ENCODE data around the gene CEP112.

Gene CEP112

DNA sequence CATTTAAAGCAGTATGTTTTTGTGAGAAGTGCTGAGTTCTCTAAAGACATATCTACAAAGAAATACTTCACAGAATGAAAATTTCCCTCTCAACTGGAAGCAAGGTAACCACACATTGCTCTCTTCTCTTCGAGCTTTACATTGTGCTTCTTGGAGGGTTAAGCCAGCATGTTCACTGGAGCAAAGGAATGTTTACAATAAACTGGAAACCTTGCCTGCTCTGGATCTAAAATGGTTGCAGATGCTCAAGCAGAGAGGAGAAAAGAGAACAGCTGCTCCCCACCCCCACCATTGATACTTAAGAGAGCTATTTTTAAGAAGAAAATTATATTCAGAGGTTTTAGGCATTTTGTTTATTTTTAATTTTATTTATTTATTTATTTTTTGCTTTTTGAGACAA is 213.1 kb downstream of the CEP112 start:
- Mint-ChIP-seq H3K27ac (no peak overlapping the region), H3K9me3 (ENCODE audit: low read depth) (no peaks in the 10 kb centered on the region), H3K4me3 (no peak overlapping the region), H3K27me3 (peaks cover 3% of the 10 kb centered on the region), H3K4me1 (ENCODE audit: low read depth) (no peaks in the 10 kb centered on the region), H3K36me3 (peaks cover 2% of the 10 kb centered on the region)

DNA sequence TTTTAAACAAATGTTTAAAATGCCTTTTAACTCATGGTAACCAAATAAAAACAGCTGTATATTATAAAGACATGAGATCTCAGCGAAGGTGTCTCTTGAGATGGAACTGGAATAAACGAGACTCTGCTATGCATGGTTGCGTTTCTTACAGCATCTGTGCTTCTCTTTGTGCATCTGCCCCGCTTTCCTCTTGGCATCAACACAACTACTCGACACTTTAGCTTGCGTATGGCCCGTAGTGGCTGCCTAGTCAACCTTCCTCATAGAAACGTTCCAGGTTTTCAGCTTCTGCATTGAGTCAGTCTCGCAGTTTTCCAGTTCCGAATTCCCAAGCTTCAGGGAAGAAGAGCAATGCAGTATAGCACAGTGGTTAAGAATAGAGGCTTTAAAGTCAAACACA is 214.9 kb downstream of the CEP112 start:
- peaks cover 8% of the 10 kb centered on the region for H3K27me3 Mint-ChIP-seq
- H3K9me3 Mint-ChIP-seq (ENCODE audit: low read depth): no peaks in the 10 kb centered on the region
- no peak overlapping the region for H3K27ac Mint-ChIP-seq
- no peak overlapping the region for H3K4me3 Mint-ChIP-seq
- no peaks in the 10 kb centered on the region for H3K4me1 Mint-ChIP-seq (ENCODE audit: low read depth)
- H3K36me3 Mint-ChIP-seq: no peaks in the 10 kb centered on the region

DNA sequence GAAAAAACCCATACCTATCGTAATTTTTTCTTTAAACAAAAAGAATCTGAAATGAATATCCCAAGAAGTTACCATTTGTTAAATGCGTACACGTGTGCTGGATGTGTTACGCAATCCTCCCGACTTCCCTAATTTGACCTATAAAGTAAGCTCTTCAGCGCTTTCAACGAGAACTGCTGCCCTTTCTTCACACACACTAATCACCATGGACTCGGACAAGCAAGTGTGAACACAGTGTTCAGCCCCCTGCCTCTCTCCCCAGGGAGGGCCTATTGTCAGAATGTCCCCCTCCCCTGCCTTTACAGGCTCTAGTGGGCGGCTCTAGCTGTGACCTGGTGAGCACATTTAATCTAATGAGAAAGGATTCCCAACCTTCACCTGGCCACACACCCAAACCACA is 216.1 kb downstream of the CEP112 start:
- no peaks in the 10 kb centered on the region for H3K36me3 Mint-ChIP-seq
- peaks cover 8% of the 10 kb centered on the region for H3K27me3 Mint-ChIP-seq
- no peaks in the 10 kb centered on the region for H3K4me1 Mint-ChIP-seq (ENCODE audit: low read depth)
- H3K27ac Mint-ChIP-seq: no peak overlapping the region
- H3K4me3 Mint-ChIP-seq: no peak overlapping the region
- H3K9me3 Mint-ChIP-seq (ENCODE audit: low read depth): no peaks in the 10 kb centered on the region

DNA sequence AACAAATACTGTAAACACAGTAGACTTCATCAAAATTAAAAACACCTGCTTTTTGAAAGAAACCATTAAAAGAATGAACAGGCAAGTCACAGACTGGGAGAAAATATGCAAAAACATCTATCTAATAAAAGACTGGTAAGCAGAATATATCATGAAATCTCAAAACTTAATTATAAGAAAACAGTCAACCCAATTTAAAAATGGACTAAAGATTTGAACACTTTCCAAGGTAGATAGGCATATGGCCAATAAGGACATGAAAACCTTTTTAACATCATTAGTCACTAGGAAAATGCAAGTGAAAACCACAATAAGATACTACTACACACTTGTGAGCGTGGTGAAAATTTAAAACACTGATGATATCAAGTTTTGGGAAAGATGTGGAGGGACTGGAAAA is 218.7 kb downstream of the CEP112 start:
- H3K4me1 Mint-ChIP-seq (ENCODE audit: low read depth): no peaks in the 10 kb centered on the region
- no peaks in the 10 kb centered on the region for H3K9me3 Mint-ChIP-seq (ENCODE audit: low read depth)
- H3K27me3 Mint-ChIP-seq: peaks cover 8% of the 10 kb centered on the region
- H3K36me3 Mint-ChIP-seq: no peaks in the 10 kb centered on the region
- no peak overlapping the region for H3K4me3 Mint-ChIP-seq
- H3K27ac Mint-ChIP-seq: no peak overlapping the region

DNA sequence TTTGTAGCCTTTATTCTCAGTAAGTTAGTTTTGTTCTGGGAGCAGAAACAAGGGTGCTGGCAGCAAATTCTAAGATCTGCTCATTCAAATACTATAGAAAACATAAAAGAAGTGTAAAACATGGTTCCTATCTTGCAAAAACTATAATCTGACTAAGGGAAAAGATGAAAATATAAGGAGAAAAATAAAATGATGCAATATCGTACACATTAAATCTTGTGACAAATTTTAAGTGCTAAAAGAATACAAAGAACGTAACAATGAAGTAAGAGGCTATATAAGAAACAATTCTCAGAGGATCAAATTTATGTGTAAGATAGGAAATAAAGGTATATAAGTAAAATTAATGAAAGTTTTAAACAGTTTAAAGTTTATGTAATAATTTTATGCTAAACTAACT is 224.6 kb downstream of the CEP112 start:
- Mint-ChIP-seq H3K4me3 (no peak overlapping the region), H3K27ac (no peak overlapping the region), H3K4me1 (ENCODE audit: low read depth) (no peaks in the 10 kb centered on the region), H3K9me3 (ENCODE audit: low read depth) (peaks cover 6% of the 10 kb centered on the region), H3K36me3 (peaks cover 4% of the 10 kb centered on the region), H3K27me3 (no peaks in the 10 kb centered on the region)

DNA sequence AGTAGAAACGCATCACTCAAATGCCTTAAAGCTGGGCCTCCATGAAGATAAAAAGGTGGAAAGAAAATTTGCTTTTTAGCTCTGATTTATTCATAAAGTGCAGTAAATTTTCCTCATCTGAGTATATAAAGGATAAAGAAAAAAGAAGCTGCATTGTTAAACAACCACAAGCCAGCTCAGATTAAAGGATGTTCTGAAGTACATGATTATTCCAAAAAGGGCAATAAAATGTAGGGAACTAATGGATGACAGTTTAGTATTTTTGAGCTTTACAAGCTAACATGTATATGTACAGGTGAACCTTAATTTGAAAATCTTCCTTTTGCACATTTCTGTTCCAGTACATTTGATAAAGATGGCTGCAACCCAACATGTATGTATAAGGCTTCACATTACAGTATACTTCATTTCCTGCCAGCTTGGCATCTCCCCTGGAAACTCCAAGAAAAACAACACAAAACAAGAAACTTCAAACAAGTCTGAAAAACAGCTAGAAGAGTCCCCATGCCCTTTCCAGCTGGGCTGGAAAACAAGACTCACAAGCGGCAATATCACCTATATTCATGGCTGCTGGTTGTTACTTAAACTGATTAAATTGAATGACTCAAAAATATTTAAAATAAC is 225.7 kb downstream of the CEP112 start:
- H3K4me1 Mint-ChIP-seq (ENCODE audit: low read depth): no peaks in the 10 kb centered on the region
- no peak overlapping the region for H3K4me3 Mint-ChIP-seq
- H3K36me3 Mint-ChIP-seq: peaks cover 4% of the 10 kb centered on the region
- H3K27me3 Mint-ChIP-seq: no peaks in the 10 kb centered on the region
- H3K9me3 Mint-ChIP-seq (ENCODE audit: low read depth): peaks cover 6% of the 10 kb centered on the region
- no peak overlapping the region for H3K27ac Mint-ChIP-seq

DNA sequence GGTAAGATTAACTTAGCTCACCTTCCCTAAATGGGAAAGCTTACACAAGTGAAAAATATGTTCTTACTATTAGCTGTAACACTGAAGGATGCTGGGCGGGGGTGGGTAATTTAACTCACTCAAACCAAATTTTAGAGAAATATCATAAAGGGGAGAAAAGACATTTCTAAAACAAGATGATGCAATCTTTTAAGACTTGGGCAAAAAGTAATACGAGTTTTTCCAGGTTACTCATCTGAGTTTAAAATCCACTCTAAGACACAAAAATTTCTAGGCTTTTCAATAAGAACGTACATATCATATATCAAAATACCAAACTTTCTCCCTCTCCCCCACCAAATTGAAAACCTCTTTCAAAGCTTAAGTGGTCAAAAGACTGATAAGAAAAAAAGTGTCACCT is 228.8 kb downstream of the CEP112 start:
- Mint-ChIP-seq H3K4me1 (ENCODE audit: low read depth) (no peaks in the 10 kb centered on the region), H3K9me3 (ENCODE audit: low read depth) (peaks cover 6% of the 10 kb centered on the region), H3K4me3 (no peak overlapping the region), H3K36me3 (peaks cover 4% of the 10 kb centered on the region), H3K27ac (no peak overlapping the region), H3K27me3 (no peaks in the 10 kb centered on the region)

DNA sequence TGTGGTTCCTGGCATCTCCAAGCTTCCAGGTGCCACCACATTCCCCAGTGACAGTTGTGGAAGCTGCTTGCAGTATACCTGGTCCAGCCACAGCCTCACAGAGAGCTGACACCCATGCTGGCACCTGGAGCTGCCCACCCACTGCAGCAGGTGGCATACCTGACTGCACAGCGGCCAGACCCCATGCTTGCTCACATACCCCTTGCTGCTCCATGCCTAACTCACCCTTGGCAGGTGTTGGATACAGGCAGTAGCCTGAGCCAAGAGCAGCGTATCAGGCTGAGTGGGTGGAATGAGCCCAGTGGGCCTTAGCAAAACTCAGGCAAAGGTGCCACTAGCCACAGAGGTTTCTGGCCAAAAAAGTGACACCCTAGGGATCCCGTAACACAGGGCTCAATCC is 232.3 kb downstream of the CEP112 start:
- H3K27ac Mint-ChIP-seq: no peak overlapping the region
- H3K4me3 Mint-ChIP-seq: no peak overlapping the region
- no peaks in the 10 kb centered on the region for H3K27me3 Mint-ChIP-seq
- peaks cover 6% of the 10 kb centered on the region for H3K9me3 Mint-ChIP-seq (ENCODE audit: low read depth)
- no peaks in the 10 kb centered on the region for H3K36me3 Mint-ChIP-seq
- H3K4me1 Mint-ChIP-seq (ENCODE audit: low read depth): no peaks in the 10 kb centered on the region

DNA sequence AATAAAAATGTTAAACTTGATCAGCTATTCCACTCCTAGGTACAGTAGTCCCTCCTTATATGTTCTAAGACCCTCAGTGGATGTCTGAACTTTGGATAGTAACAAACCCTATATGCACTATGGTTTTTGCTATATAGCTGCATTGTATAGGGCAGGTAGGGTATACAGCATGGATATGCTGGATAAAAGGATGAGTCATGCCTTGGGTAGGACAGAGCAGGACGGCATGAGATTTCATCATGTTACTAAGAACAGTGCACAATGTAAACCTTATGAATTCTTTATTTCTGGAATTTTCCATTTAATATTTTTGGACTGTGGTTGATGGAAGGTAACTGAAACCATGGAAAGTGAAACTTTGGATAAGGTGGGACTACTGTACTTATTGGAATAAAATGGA is 235.1 kb downstream of the CEP112 start:
- Mint-ChIP-seq H3K4me1 (ENCODE audit: low read depth) (no peaks in the 10 kb centered on the region), H3K9me3 (ENCODE audit: low read depth) (peaks cover 8% of the 10 kb centered on the region)

DNA sequence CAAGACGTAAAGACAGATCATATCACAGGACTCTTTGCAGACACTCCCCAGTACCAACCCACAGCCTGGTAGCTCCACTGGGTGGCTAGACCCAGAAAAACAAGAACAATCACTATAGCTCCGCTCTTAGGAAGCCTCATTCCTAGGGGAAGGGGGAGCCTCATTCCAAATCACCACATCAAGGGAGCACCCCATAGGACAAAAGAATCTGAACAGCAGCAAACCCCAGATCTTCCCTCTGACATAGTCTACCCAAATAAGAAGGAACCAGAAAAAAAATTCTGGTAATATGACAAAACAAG is 237.8 kb downstream of the CEP112 start:
- Mint-ChIP-seq H3K36me3 (peaks cover 9% of the 10 kb centered on the region), H3K4me1 (ENCODE audit: low read depth) (no peaks in the 10 kb centered on the region), H3K27ac (no peak overlapping the region)

More for the DNA sequence above, 235.1 kb downstream of the CEP112 start:
- Mint-ChIP-seq H3K27me3 (no peaks in the 10 kb centered on the region), H3K36me3 (peaks cover 9% of the 10 kb centered on the region), H3K27ac (no peak overlapping the region), H3K4me3 (no peak overlapping the region)

DNA sequence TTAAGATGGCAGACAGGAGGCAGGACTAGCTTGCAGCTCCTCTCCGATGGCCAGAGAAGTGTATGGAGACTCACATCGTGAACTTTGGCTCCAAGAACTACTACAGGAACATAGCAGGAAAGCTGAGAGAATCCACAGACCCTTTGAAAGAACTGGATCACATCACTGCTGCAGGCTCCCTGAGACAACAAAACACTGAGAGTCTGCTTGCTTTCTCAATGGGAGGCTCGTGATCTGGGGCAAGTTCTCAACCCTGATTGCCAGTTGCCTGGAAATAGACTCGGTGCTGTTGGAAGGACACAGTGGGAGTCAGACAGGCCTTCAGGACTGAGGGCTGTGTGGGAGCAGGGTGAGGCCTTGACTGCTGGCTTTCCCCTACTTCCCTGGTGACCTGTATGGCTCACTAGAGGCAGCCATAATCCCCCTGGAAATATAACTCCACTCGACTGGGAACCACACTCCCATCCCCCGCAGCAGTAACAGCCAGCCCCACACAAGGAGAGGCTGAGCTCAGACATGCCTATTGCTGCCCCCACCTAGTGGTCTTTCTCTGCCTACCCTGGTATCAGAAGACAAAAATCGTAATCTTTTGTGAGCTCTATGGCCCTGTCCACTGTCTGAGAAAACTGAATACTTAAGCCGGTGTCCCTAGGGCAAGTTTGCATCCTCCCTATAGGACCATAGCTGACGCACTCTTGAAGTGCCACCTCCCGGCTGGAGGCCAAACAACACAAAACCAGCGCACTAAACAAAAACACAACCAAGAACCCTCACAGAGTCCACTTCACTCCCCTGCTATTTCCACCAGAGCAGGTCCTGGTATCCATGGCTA is 238.4 kb downstream of the CEP112 start:
- peaks cover 8% of the 10 kb centered on the region for H3K9me3 Mint-ChIP-seq (ENCODE audit: low read depth)
- no peak overlapping the region for H3K27ac Mint-ChIP-seq
- H3K4me3 Mint-ChIP-seq: no peak overlapping the region
- no peaks in the 10 kb centered on the region for H3K4me1 Mint-ChIP-seq (ENCODE audit: low read depth)
- H3K27me3 Mint-ChIP-seq: no peaks in the 10 kb centered on the region
- H3K36me3 Mint-ChIP-seq: peaks cover 9% of the 10 kb centered on the region

More for the DNA sequence above, 237.8 kb downstream of the CEP112 start:
- Mint-ChIP-seq H3K27me3 (no peaks in the 10 kb centered on the region), H3K4me3 (no peak overlapping the region), H3K9me3 (ENCODE audit: low read depth) (peaks cover 8% of the 10 kb centered on the region)

DNA sequence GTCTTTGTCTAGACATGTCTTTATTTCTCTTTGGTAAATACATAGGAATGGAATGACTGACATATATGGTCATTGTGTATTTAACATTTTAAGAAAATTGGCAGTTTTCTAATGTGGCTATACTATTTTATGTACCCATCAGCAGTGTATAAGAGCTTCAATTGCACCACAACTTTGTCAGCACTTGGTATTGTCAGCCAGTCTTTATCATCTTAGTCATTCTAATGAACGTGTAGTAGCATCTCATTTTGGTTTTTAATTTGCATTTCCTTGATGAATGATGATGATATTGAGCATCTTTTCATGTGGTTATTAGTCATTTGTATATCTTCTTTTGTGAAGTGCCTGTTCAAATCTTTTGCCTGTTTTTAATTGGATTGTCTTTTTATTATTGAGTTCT is 239.3 kb downstream of the CEP112 start:
- Mint-ChIP-seq H3K27ac (no peak overlapping the region), H3K4me1 (ENCODE audit: low read depth) (no peaks in the 10 kb centered on the region), H3K36me3 (peaks cover 9% of the 10 kb centered on the region), H3K9me3 (ENCODE audit: low read depth) (peaks cover 8% of the 10 kb centered on the region), H3K4me3 (no peak overlapping the region), H3K27me3 (no peaks in the 10 kb centered on the region)

DNA sequence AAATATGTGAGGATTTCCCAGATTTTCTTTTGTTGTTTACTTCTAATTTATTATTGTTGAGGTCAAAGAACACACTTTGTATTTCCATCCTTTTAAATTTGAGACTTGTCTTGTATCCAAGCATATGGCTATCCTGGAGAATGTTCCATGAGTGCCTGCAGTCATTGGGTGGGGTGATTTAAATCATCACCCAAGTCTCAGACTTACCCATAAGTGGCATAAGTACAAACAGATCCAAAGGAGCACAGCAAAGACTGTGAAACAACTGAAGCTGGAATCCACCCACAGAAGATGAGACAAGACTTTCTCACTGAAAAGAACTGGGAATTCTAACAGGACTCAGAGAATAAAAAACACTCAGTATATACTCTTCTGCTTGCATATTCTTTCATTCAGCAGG is 239.9 kb downstream of the CEP112 start:
- no peaks in the 10 kb centered on the region for H3K4me1 Mint-ChIP-seq (ENCODE audit: low read depth)
- H3K36me3 Mint-ChIP-seq: peaks cover 9% of the 10 kb centered on the region
- no peak overlapping the region for H3K4me3 Mint-ChIP-seq

DNA sequence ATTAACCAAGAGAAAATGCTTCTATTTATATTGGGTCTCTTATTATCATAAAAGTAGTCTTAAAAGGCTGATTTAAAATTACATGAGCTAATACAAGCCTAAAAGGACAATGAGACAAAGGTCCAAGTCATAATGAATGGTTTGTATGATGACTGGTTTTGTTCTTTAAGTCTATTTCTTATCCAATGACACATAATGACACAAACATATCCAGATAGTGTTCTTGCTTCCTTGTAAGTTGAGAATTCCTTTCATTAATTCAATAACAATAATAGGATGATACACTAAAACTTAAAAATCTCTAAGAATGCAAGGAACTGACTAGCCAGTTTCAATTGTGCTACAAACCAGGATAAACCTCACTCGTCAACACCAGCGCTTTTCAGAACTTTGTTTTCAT is 244.1 kb downstream of the CEP112 start:
- Mint-ChIP-seq H3K36me3 (peaks cover 5% of the 10 kb centered on the region), H3K27ac (no peak overlapping the region), H3K4me3 (no peak overlapping the region), H3K9me3 (ENCODE audit: low read depth) (peaks cover 5% of the 10 kb centered on the region), H3K27me3 (peaks cover 1% of the 10 kb centered on the region), H3K4me1 (ENCODE audit: low read depth) (no peaks in the 10 kb centered on the region)

More for the DNA sequence above, 239.9 kb downstream of the CEP112 start:
- Mint-ChIP-seq H3K9me3 (ENCODE audit: low read depth) (peaks cover 8% of the 10 kb centered on the region), H3K27ac (no peak overlapping the region), H3K27me3 (no peaks in the 10 kb centered on the region)

DNA sequence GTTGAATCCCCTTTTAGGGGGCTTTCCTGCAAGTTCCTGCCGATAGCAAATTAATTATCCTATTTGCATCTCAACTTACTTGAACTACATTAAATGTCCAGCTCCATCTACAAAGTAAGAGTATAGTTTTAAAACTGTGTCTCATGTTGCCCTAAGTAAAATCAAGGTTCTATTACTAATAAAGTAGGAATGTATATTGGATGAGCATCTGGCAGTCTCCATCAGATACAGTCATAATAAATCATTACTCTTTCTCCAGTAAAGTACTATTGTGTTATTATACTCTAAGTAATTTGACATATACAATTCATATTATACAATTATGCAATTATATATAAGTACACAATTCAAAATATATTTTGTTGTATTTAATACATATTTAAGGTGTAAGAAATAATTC is 249.3 kb downstream of the CEP112 start:
- no peak overlapping the region for H3K27ac Mint-ChIP-seq
- H3K27me3 Mint-ChIP-seq: peaks cover 3% of the 10 kb centered on the region
- H3K4me3 Mint-ChIP-seq: no peak overlapping the region
- no peaks in the 10 kb centered on the region for H3K4me1 Mint-ChIP-seq (ENCODE audit: low read depth)
- H3K36me3 Mint-ChIP-seq: no peaks in the 10 kb centered on the region
- H3K9me3 Mint-ChIP-seq (ENCODE audit: low read depth): peaks cover 3% of the 10 kb centered on the region
